Hepatocyte (in vitro differentiated cells): ENCODE data around the gene FAM193B.
"Not testable (repeated sequence)": the region's sequence is repeated elsewhere in the genome, so short reads cannot be mapped to it uniquely, and the experiment has no call there.

ENCODE experiments used
- EZH2phosphoT487 ChIP-seq: fragments of 200-600 bp; sonication (generic); IDR thresholded peaks from one replicate; pipeline ENCODE4 v1.6.1; 2018; ENCODE audit warnings: antibody characterized with exemption, mild to moderate bottlenecking, low read depth, moderate library complexity; ENCODE audit not compliant: unreplicated experiment, severe bottlenecking
- TF ChIP-seq, protein P1 (sequence below): fragments of 200-600 bp; sonication (generic); IDR thresholded peaks from 2 replicates; pipeline ENCODE4 v1.5.1; 2016; ENCODE audit warnings: antibody characterized with exemption, mild to moderate bottlenecking; ENCODE audit not compliant: poor library complexity

GRCh38 chr5:177534433-177534832, 19.9 kb downstream of the FAM193B start:
- TF ChIP-seq, protein P1, sequence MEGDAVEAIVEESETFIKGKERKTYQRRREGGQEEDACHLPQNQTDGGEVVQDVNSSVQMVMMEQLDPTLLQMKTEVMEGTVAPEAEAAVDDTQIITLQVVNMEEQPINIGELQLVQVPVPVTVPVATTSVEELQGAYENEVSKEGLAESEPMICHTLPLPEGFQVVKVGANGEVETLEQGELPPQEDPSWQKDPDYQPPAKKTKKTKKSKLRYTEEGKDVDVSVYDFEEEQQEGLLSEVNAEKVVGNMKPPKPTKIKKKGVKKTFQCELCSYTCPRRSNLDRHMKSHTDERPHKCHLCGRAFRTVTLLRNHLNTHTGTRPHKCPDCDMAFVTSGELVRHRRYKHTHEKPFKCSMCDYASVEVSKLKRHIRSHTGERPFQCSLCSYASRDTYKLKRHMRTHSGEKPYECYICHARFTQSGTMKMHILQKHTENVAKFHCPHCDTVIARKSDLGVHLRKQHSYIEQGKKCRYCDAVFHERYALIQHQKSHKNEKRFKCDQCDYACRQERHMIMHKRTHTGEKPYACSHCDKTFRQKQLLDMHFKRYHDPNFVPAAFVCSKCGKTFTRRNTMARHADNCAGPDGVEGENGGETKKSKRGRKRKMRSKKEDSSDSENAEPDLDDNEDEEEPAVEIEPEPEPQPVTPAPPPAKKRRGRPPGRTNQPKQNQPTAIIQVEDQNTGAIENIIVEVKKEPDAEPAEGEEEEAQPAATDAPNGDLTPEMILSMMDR, result not testable (repeated sequence)
- TF ChIP-seq EZH2phosphoT487, result not testable (repeated sequence)
